DMS53 treated with DMSO at 0.1 percent for 48 hours (cell line): Measurements from ENCODE around the gene NAXD.
"Not testable (repeated sequence)": the region's sequence is repeated elsewhere in the genome, so short reads cannot be mapped to it uniquely, and the experiment has no call there.

ENCODE experiments used
- DNase-seq: peaks from one replicate; lab custom pipeline; 2025; ENCODE audit not compliant: unreplicated experiment; lab: John Stamatoyannopoulos, UW

The NAXD gene

DNA sequence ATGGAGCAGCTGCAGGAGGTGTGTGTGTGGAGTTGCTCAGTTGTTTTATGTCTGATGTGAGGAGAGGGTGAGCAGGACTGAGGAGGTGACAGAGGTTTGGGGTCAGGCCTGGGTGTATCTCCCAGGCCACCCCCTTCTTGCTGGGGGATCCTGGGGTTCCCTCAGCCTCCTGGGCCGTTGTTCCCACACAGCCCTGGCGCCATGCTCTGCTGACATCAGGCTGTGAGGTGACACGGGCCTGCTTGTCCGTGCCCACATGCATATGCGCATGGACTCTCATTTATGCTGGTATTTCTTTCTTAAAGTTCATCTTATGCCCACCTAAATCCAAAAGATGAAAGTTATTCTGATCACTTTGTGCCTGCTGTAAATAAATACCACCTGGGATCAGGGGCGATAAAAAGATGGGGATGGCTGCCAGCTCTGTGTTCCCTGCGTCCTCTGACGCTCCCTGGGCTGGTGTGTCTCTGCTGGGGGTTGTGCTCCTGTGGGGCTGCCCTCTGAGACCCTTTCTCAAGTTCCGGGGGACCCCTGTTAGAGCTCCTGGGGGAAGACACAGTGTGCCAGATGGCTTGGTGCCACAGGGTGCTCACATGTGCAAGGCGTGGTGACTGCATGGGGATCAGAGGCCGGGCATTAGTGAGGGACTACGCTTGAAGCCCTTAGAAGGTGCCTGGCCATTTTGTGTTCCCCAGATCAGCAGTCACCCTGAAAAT, 12.6 kb downstream of the NAXD start:
- DNase-seq = no peak

DNA sequence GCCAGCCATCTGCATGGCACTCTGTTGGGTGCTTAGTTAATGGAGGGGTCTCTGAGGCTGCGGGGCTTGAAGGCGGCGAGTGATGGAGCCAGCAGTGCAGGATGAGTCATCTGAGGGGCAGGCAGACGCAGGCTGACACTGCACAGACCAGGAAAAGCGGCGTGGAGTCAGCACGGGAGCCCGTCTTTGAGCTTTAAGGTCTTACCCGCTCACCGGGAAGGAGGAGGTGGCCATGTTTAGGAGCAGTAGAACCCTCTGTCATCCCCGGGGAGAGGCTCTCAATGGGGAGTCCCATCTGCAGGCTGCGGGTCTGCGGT, 13.1 kb downstream of the NAXD start:
- DNase-seq = no peak

DNA sequence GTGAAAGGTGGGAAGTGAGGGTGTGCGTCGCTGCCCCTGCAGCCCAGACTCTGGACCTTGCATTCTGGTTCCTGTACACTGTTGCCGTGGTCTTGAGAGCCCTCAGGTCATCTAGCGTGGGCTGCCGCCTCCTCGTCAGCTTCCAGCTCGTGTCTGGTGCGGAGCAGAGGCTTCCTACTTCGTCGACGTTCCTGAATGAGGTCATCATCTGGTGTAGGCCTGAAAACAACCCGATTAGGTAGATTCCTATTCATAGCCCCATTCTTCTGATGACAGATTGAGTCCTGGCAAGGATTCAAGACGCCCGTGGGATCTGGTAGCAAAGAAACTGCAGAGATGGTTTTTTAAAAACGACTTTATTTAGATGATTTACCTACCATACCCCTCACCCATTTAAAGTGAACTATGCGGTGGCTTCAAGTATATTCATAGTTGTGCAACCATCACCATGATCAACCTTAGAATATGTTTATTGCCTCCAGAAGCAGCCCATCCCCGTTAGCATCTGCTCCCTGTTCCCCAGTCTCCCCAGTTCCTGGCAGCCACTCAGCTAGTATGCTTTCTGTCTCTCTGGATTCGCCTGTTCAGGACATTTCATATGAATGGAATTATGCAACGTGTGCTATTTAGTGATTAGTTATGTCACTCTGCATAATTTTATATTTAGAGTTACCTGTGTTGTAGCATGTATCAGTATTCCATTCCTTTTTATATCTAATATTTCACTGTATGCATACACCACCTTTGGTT, 13.8 kb downstream of the NAXD start:
- DNase-seq = no peak

DNA sequence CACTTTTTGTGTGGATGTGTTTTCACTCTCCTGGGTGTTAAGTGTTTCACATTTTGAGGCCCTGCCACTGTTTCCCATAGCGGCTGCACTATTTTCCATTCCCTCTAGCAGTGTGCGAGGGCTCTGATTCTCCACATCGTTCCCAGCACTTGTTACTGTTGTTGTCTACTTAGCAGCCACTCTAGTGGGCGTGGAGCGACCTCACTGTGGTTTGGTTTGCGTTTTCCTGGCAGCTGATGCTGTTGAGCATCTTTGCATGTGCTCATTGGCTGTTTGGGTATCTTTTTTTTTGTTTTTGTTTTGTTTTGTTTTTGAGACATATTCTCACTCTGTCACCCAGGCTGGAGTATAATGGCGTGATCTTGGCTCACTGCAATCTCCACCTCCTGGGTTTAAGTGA, 14.4 kb downstream of the NAXD start:
- no peak for DNase-seq

DNA sequence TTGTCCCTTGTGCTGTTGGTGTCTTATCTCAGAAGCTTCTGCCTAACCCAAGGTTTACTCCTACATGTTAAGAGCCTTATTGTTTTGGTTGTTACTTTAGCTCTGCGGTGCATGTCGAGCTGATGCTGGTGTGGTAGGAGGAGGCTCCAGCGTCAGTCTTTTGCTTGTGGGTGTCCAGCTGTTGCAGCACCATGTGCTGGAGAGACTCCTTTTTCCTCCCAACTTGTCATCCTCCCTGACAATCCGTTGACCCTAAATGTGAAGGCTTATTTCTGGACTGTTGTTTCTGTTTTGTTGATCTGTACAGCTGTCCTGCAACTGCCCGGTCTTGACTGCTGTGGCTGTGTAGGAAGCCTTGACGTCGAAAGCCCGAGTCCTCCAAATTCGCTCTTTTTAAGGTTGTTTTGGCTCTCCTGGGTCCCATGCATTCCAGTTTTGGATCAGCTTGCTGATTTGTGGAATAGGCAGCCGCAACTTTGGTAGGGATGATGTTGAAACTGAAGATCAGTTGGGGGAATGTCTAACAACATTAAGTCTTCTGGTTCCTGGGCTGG, 15.3 kb downstream of the NAXD start:
- no peak for DNase-seq

DNA sequence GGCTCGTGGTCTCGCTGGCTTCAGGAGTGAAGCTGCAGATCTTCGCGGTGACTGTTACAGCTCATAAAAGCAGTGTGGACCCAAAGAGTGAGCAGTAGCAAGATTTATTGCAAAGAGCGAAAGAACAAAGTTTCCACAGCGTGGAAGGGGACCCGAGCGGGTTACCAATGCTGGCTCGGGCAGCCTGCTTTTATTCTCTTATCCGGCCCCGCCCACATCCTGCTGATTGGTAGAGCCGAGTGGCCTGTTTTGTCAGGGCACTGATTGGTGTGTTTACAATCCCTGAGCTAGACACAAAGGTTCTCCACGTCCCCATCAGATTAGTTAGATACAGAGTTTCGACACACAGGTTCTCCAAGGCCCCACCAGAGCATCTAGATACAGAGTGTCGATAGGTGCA, 16.9 kb downstream of the NAXD start:
- not testable (repeated sequence) for DNase-seq

DNA sequence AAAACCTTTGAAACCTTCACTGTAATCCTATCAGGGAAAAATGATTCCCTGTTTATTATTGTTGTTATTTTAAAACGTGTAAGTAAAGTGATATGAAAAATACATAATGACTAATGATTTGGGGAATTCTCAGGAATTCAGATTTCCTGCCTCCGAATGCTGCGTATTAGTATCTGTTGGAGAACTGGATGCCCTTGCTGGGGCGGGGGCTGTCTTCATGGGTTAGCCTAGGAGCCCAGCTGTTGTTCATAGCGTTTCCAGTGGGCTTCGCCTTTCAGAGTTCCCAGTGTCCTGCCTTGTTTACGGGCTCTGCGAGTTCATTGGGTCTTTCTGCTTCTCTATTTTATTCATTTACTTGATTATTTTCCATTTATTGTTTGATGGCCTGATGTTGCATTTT, 18.4 kb downstream of the NAXD start:
- no peak for DNase-seq

DNA sequence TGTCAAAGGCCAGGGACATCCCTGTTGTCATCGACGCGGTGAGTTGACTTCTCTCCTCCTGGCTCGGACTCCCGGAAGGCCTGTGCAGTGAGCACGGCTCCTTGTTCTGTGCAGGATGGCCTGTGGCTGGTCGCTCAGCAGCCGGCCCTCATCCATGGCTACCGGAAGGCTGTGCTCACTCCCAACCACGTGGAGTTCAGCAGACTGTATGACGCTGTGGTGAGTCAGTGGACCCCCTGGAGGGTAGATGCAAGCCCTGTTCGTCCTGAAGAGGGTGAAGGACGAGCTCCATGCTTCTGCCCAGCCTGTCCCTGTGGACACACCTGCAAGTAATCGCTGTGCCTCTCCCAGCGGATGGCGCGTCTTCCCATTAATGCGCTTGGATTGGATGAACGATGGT, 19.2 kb downstream of the NAXD start:
- DNase-seq = no peak

DNA sequence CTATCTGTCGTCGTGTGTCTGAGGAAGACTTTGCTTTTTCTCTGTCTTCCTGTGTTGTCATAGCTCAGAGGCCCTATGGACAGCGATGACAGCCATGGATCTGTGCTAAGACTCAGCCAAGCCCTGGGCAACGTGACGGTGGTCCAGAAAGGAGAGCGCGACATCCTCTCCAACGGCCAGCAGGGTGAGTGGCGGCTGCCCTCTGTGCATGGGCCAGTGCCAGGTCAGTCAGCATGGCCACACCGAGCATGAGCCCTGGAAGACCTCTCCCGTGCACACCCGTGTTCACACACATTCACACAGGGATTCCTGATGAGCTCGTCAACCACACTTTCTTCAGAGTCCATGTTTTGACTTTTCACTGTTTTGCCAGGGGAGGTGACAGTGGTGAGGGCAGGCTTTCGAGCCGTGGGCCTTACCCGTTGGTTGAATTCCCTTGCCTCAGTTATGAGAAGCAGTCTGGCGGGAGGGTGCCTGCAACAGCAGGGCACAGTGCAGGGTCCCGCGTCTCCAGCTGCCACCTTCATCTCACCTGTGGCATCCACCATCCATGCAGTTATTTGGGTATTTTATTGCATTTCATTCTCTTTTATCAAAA, 20.2 kb downstream of the NAXD start:
- no peak for DNase-seq

DNA sequence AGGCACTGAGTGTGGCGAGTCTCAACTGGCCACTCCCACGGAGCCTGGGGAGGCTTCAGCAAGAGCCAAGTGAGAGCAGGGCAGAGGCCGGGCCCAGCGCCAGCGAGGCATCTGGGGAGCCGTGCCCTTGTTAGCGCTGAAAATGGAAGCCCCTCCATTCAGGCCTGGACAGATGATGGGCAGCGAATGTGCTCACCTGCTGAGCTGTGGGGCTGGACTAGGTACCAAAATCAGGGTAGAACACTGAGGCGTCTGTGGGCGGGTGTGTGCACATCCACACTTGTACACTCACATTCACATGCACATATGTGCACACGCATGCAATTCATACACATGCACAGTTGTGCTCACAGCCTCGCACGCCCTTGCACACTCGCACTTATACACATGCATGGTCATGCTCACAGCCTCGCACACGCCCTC, 20.7 kb downstream of the NAXD start:
- no peak for DNase-seq

DNA sequence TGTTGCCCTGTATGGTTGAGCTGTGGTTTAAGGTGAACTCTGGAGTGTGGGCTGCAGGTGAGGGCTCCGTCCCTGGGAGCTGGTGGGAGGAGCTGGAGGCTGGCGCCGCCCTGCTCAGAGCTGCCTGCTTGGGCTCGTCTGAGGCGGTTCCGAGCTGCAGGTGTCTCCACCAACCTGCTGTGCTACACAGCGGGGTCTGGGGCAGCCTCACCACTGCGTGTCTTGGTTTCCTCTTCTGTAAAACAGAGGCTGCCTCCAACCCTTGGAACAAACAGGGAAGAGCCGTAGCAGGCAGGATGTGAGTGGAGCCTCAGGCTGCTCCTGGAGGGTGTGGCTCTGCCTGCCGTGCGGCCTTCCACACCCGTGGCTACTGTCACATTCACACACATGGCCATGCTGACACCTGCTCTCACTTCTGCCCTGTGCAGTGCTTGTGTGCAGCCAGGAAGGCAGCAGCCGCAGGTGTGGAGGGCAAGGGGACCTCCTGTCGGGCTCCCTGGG, 21.4 kb downstream of the NAXD start:
- DNase-seq = no peak

DNA sequence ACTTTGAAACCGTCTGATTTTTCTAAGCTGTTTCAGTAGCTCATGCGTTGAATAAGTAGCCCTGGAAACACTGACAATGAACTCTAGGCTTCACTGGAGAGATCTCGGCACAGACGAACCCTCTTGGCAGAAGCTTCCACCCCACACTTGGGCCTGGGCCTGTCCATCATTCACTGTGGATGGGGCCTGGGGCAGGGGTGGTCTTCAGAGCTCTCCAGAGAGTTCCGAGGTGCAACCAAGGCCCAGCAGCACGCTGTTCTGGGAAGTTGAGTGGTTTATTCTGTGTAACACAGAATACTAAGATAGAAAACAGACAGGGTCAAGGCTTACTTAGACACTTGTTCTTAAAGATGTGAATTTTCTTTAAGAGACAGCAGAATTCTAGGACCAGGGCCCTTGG, 21.9 kb downstream of the NAXD start:
- no peak for DNase-seq

DNA sequence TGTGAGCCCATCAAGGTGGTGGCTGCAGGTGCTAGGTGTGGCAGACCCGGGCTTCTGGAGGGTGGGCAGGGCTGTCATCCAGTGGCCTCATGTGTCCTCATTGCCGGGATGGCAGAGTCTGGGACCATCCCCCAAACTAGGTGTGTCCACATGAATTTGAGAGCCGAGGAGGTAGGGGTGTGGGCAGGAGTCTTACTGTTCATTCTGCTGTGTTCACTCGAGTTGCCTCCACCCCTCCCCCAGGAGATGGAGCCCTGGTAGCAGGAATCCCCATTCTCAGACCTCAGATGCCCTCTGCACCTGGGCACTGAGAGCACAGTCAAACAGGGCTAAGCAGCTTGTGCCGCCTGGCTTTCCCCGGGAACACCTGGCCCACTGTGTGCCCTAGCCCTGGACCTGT, 22.4 kb downstream of the NAXD start:
- no peak for DNase-seq

DNA sequence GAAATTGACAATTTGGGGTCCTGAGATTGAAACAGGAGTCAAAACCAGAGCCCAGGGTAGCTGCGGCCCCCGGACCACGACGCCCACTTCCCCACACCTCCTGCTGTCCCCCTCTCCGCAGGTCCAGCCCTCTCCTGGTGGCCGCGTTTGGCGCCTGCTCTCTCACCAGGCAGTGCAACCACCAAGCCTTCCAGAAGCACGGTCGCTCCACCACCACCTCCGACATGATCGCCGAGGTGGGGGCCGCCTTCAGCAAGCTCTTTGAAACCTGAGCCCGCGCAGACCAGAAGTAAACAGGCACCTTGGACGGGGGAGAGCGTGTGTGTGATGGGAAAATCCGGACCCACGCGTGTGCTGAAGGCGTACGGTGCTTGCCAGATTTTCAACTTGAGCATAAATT, 22.9 kb downstream of the NAXD start:
- DNase-seq = no peak

DNA sequence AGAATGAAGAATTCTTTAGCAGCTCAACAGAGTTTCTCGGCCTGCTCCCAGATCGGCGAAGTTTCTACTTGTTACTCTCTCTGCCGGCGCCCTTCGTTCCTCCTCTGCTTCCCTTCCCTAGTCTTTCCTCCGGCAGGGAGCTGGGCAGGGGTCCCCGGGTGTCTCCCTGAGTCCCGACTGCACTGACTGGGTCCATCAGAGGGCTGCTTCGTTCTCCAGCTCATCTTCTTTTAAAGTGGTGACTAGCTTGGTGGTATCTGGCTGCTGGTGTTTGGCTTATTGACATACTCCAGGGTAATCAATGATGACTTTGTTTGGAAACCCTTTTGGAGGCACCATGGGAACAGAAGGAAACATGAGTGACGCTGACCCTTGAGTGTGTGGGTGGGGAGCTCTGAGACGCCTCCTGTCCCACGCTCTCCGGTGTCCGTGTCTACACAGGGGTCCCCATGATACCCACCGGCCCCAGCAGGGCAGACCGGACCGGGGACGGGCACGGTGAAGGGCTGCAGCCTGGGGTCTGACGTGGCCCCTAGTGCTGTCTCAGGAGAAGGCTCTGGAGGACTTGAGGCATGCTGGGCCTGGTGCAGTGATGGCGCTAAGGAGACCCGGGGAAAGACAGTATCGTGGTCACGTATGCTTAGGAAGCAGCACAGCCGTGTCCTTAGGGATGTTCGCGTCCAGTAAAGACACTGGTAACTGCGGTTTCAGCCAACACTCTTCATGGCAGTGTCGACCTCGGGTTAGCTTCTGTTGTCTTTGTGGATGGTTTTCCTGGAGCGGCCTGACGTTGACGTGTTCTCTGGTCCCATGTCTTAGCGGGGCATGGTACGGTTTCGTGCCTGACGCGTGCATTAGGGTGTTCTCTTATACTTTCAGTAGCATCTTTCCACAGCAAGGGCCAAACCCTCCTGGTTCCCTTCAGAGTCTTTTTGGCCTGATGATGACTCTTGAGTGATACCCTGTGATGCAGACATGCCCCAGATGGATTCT, 23.8 kb downstream of the NAXD start:
- no peak for DNase-seq

DNA sequence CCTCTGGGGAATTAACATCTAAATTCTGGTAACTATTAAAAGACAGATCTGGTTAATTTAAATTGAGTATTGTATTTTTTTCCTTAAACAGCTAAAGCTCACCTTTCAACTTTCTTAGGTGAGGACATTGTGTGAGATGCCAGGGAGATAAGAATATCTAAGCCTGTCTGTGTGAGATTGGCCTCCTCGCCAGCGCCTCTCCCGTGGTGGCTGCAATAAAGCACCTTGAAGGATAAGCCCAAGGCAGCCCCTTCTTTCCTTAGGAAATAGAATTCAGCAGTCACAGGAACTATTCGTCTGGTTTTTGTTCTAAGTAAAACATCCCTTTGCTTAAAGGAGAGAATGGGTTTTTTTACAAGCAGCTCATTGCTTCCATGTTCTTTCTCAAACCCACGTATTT, 24.6 kb downstream of the NAXD start:
- DNase-seq = no peak

DNA sequence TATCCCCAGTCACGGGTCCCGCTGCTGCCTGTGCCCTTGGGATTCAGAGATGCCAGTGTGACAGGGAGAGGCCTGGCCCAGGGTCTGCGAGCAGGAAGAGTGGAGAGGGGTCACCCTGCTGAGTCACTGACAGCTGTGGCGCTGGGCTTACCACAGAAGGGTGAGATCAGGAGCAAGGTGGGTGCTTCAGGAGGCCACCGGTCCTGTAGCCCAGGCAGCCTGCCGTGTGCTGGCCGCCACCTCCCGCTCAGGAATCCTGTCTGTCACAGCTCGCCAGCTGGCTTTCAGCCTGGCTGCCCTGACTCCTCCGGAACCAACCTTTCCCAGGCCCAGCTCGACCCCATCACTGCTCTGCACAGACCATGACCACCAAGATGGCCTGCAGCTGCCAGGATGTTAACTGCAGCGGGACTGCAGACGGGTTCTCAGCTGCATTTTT, 25.3 kb downstream of the NAXD start:
- DNase-seq = no peak

DNA sequence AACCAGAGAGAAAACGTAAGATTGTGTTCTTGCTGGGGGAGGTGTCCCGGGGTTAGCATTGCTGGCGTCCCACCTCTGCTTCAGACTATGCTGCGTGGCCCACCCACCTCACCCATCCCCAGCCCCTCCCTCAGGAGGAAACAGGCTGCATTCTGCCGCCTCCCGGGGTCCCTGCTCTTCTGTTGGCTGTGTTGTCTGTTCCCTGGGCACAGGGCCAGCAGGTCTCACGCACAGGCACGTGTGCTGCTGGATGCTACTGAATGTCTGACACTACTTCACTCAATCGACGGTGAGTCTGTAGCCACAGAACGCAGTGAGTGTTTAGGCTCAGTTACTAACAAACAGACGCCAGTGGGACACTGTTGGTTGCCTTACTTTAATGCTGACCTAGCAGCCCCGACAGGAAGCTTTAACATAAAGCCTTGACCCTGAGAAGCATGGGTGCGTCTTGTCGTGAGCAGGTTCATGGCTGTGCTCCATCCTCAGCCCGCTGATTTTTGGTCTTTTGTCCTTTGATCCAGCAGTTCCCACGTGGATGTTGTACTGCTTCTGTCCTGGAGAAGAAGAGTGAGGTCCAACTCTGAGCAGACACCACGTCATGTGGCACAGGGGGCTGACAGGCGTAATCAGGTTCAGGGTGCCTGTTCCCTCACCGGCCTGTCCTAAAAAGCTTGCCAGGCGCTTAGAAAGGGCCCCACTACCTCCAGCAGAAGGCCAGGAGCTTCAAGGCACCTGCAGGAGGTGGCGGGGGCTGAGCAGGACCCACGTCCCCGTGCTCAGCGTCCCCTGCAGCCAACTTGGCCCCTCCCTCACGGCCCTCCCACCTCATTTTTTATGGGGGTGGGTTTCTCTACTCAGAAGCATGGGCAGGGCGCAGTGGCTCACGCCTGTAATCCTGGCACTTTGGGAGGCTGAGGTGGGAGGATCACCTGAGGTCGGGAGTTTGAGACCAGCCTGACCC, 26.0 kb downstream of the NAXD start:
- no peak for DNase-seq

DNA sequence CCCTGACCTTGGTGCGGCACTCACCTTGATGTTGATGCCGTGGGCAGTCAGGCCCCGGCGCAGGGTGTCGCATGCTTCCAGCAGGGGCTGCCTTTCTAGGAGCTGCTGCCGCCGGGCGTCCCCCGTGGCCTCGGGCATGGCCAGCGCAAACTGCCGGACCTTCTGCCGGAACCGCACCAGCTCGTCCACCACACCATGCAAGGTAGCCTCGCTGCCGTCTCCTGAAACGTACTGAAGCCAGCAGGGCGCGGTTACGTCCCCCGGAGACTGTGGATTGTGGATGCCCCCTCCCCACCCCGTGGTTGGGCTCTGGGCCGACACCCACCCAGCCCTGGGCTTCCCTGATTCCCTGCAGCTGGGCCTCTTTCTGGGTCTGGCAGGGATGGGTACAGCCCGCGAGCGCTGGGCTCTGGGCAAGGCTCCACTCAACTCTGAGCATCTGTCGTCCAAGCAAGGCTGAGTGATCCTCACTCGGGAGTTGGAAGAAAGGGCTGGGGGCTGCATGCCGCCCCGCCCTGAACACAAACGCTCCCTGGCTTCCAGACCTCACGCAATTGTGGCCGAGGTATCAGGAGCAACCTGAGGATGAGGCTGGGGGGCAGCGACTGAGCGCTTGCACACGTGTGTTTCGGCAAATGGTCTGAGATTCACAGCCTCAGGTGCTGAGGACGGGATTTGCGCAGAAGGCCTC, 27.1 kb downstream of the NAXD start:
- no peak for DNase-seq
